HepG2 (cell line): ENCODE data around the gene PCGF3. TPM values are rescaled to one million over a fixed set of nuclear protein-coding genes. Genes with fewer than 3 reads are reported as not detected.

Experiments used
- CHD2 ChIP-seq: IDR thresholded peaks from 2 replicates; pipeline ENCODE4 v1.6.1; 2011; ENCODE audit warnings: low read depth, low read length, improper control_type of control experiment
- FOSL2 ChIP-seq: sonication (generic); formaldehyde crosslinking; IDR thresholded peaks from 2 replicates; pipeline ENCODE4 v1.4.0; 2020; ENCODE audit warnings: missing genetic modification reagents
- FOXK2 ChIP-seq: fragments of 450-650 bp; IDR thresholded peaks from 2 replicates; pipeline ENCODE4 v1.6.1; 2016
- HNRNPLL ChIP-seq: fragments of 200-400 bp; formaldehyde crosslinking; IDR thresholded peaks from 2 replicates; pipeline ENCODE4 v1.6.1; 2017; ENCODE audit warnings: mild to moderate bottlenecking, low read depth, low read length; ENCODE audit not compliant: poor library complexity, severe bottlenecking
- MXD4 ChIP-seq: IDR thresholded peaks from 2 replicates; pipeline ENCODE4 v1.6.1; 2016; ENCODE audit warnings: mild to moderate bottlenecking, missing biosample characterization, missing genetic modification reagents
- MXI1 ChIP-seq: IDR thresholded peaks from 3 replicates; pipeline ENCODE4 v1.6.1; 2012; ENCODE audit warnings: low read depth, low read length, inconsistent platforms, borderline replicate concordance
- NONO ChIP-seq, 2 experiments: fragments of 450-650 bp in 1 of 2; sonication (generic) in 1 of 2; formaldehyde crosslinking in 1 of 2; IDR thresholded peaks in 1 of 2; conservative IDR thresholded peaks in 1 of 2; 2 replicates each; pipeline versions ENCODE4 v1.6.1 to v1.8.0; 2017 to 2022; ENCODE audit warnings: mild to moderate bottlenecking in 1 of 2, missing genetic modification reagents in 1 of 2, moderate library complexity in 1 of 2
- RNF2 ChIP-seq: fragments of 450-650 bp; conservative IDR thresholded peaks from 2 replicates; pipeline ENCODE4 v1.6.1; 2016; ENCODE audit warnings: low read depth
- SP5 ChIP-seq: IDR thresholded peaks from 2 replicates; pipeline ENCODE4 v1.6.1; 2016; ENCODE audit warnings: low read depth, borderline replicate concordance
- TEAD3 ChIP-seq: optimal IDR thresholded peaks from 2 replicates; pipeline ENCODE3; 2016; ENCODE audit warnings: borderline replicate concordance
- ZC3H13 ChIP-seq: sonication (generic); formaldehyde crosslinking; IDR thresholded peaks from 2 replicates; pipeline ENCODE4 v1.8.1; 2023; ENCODE audit warnings: mild to moderate bottlenecking, missing genetic modification reagents, moderate library complexity
- ZNF768 ChIP-seq: sonication (generic); formaldehyde crosslinking; IDR thresholded peaks from 2 replicates; pipeline ENCODE4 v1.4.0; 2020; ENCODE audit warnings: missing genetic modification reagents
- polyA plus RNA-seq, 8 experiments: library from polyadenylated mRNA; depleted of rRNA in 3 of 8; stranded (reverse) in 7 of 8; unstranded in 1 of 8; fragments of >200 nt; fragmentation: Illumina TruSeq in 4 of 8; extraction: Trizol in 4 of 8; gene quantifications; 2 replicates each; pipeline versions ENCODE4 v1.2.1 to v1.2.3, GENCODE V29; 2011 to 2016; ENCODE audit warnings: low read depth in 4 of 8, missing spikeins in 1 of 8, mixed read lengths in 1 of 8; ENCODE audit not compliant: insufficient read depth in 1 of 8
- total RNA-seq, 5 experiments: library from RNA; depleted of rRNA; stranded (reverse); fragments of >200 nt; fragmentation: Illumina TruSeq; extraction: Trizol; gene quantifications; 2 replicates each; pipeline ENCODE4 v1.2.3, GENCODE V29; 2016; ENCODE audit warnings: low read depth in 1 of 5
- TF ChIP-seq, protein P1 (sequence below): sonication (generic); formaldehyde crosslinking; IDR thresholded peaks from 2 replicates; pipeline ENCODE4 v1.5.1; 2020; ENCODE audit warnings: mild to moderate bottlenecking, missing genetic modification reagents, moderate library complexity
- TF ChIP-seq, protein P2 (sequence below): sonication (generic); formaldehyde crosslinking; IDR thresholded peaks from 2 replicates; pipeline ENCODE4 v1.8.0; 2022; ENCODE audit warnings: low read depth, missing genetic modification reagents
- TF ChIP-seq, protein P3 (sequence below): sonication (generic); formaldehyde crosslinking; IDR thresholded peaks from 2 replicates; pipeline ENCODE4 v1.5.0; 2020; ENCODE audit warnings: missing genetic modification reagents, mild to moderate bottlenecking, borderline replicate concordance

The PCGF3 gene
- total and polyA plus RNA-seq, 2 of the 13 experiments (the other 11 are each of a cell fraction or from before 2014, with no cell fraction given), result 28.6 to 66.2 TPM

DNA sequence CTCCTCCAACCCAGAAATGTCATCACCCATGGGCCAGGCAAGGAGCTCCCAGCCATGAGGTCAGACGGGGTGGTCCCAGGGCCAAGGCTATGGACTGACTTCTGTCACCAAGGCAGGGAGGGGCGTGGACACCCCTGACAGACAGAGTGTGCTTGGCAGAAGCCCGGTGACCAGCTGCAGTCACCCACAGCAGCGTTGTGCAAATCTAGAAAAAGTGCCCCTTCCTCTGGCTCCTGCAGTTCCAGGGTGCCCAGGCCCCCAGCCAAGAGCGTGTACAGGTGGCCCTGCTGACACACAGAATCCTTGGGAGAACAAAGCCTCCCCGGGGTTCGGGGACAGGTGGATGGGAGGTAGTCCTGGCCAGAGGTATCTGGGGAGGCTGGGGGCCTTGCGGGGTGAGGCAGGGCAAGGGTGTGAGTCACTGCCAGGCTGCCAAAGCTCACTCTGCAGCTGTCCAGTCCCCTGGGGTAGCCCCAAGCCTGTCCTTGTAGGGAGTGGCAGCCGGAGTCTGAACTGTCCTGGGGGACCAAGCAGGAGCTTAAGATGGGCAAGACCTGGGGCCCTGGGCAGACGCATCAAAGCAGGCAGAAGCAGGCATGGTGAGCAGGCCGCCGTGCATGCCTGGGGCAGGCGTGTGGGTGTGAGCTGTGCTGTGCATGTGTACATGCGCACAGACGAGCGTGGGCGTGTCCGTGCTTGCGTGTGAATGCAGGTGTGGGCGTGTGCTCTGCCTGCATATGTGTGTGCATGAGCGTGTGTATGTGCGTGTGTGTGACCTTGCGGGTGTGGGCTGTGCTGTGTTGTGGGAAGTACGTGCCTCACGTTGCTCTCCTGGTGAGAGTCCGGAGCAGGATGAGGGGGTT lies 28.0 kb upstream of the PCGF3 start (continued):
- TF ChIP-seq, protein P1, sequence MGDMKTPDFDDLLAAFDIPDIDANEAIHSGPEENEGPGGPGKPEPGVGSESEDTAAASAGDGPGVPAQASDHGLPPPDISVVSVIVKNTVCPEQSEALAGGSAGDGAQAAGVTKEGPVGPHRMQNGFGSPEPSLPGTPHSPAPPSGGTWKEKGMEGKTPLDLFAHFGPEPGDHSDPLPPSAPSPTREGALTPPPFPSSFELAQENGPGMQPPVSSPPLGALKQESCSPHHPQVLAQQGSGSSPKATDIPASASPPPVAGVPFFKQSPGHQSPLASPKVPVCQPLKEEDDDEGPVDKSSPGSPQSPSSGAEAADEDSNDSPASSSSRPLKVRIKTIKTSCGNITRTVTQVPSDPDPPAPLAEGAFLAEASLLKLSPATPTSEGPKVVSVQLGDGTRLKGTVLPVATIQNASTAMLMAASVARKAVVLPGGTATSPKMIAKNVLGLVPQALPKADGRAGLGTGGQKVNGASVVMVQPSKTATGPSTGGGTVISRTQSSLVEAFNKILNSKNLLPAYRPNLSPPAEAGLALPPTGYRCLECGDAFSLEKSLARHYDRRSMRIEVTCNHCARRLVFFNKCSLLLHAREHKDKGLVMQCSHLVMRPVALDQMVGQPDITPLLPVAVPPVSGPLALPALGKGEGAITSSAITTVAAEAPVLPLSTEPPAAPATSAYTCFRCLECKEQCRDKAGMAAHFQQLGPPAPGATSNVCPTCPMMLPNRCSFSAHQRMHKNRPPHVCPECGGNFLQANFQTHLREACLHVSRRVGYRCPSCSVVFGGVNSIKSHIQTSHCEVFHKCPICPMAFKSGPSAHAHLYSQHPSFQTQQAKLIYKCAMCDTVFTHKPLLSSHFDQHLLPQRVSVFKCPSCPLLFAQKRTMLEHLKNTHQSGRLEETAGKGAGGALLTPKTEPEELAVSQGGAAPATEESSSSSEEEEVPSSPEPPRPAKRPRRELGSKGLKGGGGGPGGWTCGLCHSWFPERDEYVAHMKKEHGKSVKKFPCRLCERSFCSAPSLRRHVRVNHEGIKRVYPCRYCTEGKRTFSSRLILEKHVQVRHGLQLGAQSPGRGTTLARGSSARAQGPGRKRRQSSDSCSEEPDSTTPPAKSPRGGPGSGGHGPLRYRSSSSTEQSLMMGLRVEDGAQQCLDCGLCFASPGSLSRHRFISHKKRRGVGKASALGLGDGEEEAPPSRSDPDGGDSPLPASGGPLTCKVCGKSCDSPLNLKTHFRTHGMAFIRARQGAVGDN (CRISPR knock-in tag), result peak; percentile 82
- TF ChIP-seq, protein P2, sequence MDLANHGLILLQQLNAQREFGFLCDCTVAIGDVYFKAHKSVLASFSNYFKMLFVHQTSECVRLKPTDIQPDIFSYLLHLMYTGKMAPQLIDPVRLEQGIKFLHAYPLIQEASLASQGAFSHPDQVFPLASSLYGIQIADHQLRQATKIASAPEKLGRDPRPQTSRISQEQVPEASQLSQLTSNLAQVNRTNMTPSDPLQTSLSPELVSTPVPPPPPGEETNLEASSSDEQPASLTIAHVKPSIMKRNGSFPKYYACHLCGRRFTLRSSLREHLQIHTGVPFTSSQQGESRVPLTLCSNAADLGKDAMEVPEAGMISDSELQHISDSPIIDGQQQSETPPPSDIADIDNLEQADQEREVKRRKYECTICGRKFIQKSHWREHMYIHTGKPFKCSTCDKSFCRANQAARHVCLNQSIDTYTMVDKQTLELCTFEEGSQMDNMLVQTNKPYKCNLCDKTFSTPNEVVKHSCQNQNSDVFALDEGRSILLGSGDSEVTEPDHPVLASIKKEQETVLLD (CRISPR knock-in tag), result peak; percentile 47; the same call in 1 of the 2 replicates
- TF ChIP-seq, protein P3, sequence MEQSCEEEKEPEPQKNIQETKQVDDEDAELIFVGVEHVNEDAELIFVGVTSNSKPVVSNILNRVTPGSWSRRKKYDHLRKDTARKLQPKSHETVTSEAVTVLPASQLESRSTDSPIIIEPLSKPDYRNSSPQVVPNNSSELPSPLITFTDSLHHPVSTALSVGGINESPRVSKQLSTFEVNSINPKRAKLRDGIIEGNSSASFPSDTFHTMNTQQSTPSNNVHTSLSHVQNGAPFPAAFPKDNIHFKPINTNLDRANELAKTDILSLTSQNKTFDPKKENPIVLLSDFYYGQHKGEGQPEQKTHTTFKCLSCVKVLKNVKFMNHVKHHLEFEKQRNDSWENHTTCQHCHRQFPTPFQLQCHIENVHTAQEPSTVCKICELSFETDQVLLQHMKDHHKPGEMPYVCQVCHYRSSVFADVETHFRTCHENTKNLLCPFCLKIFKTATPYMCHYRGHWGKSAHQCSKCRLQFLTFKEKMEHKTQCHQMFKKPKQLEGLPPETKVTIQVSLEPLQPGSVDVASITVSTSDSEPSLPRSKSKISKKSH (CRISPR knock-in tag), result 0 out of 2 replicates have a peak, but pooled peaks have one; percentile 8
- TF ChIP-seq HNRNPLL (peak; percentile 40), RNF2 (0 out of 2 replicates have a peak, but pooled peaks have one; percentile 26), FOSL2 (peak; percentile 54), ZNF768 (CRISPR knock-in tag) (peak; percentile 57; the same call in 1 of the 2 replicates), NONO (IDR thresholded peaks at IDR 0.05) (no peak), NONO (CRISPR knock-in tag; conservative IDR thresholded peaks at IDR 0.05) (peak; percentile 53), ZC3H13 (peak; percentile 92), SP5 (CRISPR knock-in tag) (peak; percentile 15; the same call in 1 of the 2 replicates), CHD2 (no peak), MXI1 (peak; percentile 73; the same call in 2 of the 3 replicates), TEAD3 (CRISPR knock-in tag) (peak; percentile 51), MXD4 (CRISPR knock-in tag) (peak; percentile 32; the same call in 1 of the 2 replicates), FOXK2 (peak; percentile 44; the same call in 1 of the 2 replicates)
- TF ChIP-seq, all 625 proteins: peak for 59
